HepG2 (cell line): ENCODE results near the gene HSP90AB1. TPM values are rescaled to one million over a fixed set of nuclear protein-coding genes. Genes with fewer than 3 reads are reported as not detected.

Experiments
- ARHGAP35 ChIP-seq: sonication (generic); formaldehyde crosslinking; IDR thresholded peaks from 2 replicates; pipeline ENCODE4 v1.9.0; 2022; ENCODE audit warnings: mild to moderate bottlenecking, inconsistent platforms, moderate library complexity, missing genetic modification reagents, borderline replicate concordance
- ATF7-NPFF ChIP-seq: sonication (generic); formaldehyde crosslinking; IDR thresholded peaks from 2 replicates; pipeline ENCODE4 v1.8.1; 2023; ENCODE audit warnings: mild to moderate bottlenecking, low read depth, missing genetic modification reagents, moderate library complexity
- GTF2F1 ChIP-seq: fragments of 150-350 bp; IDR thresholded peaks from 2 replicates; pipeline ENCODE4 v1.6.1; 2014; ENCODE audit warnings: low read length
- MTF2 ChIP-seq: sonication (generic); formaldehyde crosslinking; IDR thresholded peaks from 2 replicates; pipeline ENCODE4 v1.5.0; 2020; ENCODE audit warnings: missing genetic modification reagents, borderline replicate concordance
- ZBTB8A ChIP-seq: sonication (generic); formaldehyde crosslinking; IDR thresholded peaks from 2 replicates; pipeline ENCODE4 v1.4.0; 2020; ENCODE audit warnings: mild to moderate bottlenecking, low read depth, missing genetic modification reagents, borderline replicate concordance
- ZFP36 ChIP-seq: fragments of 150-350 bp; IDR thresholded peaks from 2 replicates; pipeline ENCODE4 v1.6.1; 2018; ENCODE audit warnings: borderline replicate concordance, low read length, low read depth; ENCODE audit not compliant: partially characterized antibody
- ZFP36L2 ChIP-seq: sonication (generic); formaldehyde crosslinking; IDR thresholded peaks from 2 replicates; pipeline ENCODE4 v1.4.0; 2020; ENCODE audit warnings: missing genetic modification reagents
- ZNF772 ChIP-seq: sonication (generic); formaldehyde crosslinking; IDR thresholded peaks from 2 replicates; pipeline ENCODE4 v1.5.0; 2020; ENCODE audit warnings: mild to moderate bottlenecking, missing genetic modification reagents
- polyA plus RNA-seq, 8 experiments: library from polyadenylated mRNA; depleted of rRNA in 3 of 8; stranded (reverse) in 7 of 8; unstranded in 1 of 8; fragments of >200 nt; fragmentation: Illumina TruSeq in 4 of 8; extraction: Trizol in 4 of 8; gene quantifications; 2 replicates each; pipeline versions ENCODE4 v1.2.1 to v1.2.3, GENCODE V29; 2011 to 2016; ENCODE audit warnings: low read depth in 4 of 8, missing spikeins in 1 of 8, mixed read lengths in 1 of 8; ENCODE audit not compliant: insufficient read depth in 1 of 8
- total RNA-seq, 5 experiments: library from RNA; depleted of rRNA; stranded (reverse); fragments of >200 nt; fragmentation: Illumina TruSeq; extraction: Trizol; gene quantifications; 2 replicates each; pipeline ENCODE4 v1.2.3, GENCODE V29; 2016; ENCODE audit warnings: low read depth in 1 of 5
- TF ChIP-seq, protein P1 (sequence below): sonication (generic); formaldehyde crosslinking; IDR thresholded peaks from 2 replicates; pipeline ENCODE4 v1.8.1; 2023; ENCODE audit warnings: mild to moderate bottlenecking, missing genetic modification reagents
- TF ChIP-seq, protein P2 (sequence below): sonication (generic); formaldehyde crosslinking; IDR thresholded peaks from 2 replicates; pipeline ENCODE4 v1.8.0; 2022; ENCODE audit warnings: missing genetic modification reagents, mild to moderate bottlenecking, moderate library complexity, borderline replicate concordance
- TF ChIP-seq, protein P3 (sequence below): sonication (generic); formaldehyde crosslinking; IDR thresholded peaks from one replicate; pipeline ENCODE4 v1.5.1; 2020; ENCODE audit warnings: mild to moderate bottlenecking, missing genetic modification reagents; ENCODE audit errors: not compliant biosample characterization
- TF ChIP-seq, protein P4 (sequence below), 2 experiments: IDR thresholded peaks; 2 replicates each; pipeline ENCODE4 v1.6.1; 2011 to 2012; ENCODE audit warnings: low read length in 2 of 2, borderline replicate concordance in 1 of 2, low read depth in 1 of 2, mild to moderate bottlenecking in 1 of 2, moderate library complexity in 1 of 2

Gene HSP90AB1
- total and polyA plus RNA-seq, 2 of the 13 experiments (the other 11 are each of a cell fraction or from before 2014, with no cell fraction given), result 1,325 to 1,472 TPM

DNA sequence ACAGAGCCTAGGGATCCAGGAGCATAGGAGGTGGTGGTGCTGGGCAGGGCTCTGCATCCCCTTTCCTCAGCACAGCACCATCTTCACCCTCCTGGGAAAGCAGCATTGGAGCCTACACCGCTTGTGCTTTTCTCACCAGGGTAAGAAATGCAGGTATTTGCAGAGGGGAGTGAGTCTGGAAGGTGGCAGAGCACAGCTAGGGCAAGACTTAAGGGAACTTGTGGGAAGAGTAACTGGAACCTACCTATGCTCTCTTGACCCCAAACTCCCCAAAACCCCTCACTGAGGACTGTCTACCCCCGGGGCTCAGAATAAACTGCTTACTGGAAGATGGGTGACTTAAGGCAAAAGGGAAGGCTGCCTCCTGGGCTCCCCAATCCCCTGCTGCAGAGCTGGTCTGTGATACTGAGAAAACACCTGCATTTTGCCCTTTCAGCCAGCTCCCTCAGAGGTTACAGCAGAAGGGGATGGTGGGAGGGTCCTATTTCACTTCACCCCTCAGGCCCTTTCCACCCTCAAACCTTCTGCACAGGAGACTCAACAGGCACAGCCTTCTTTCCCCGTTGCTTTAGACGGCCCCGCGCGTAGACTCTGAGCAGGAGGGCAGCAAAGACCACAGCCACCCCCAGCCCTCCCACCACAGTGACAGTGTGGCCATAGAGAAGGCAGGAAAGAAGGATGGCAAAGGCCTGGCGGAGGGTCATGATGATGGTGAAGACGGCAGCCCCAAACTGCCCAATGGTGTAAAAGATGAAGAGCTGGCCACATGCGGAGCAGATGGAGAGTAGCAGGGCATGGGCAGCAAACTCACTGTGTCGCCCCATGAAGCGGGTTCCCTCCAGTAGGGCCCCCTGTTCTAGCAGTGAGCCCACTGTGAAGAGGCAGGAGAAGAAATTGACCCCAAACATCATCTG is 7.5 kb downstream of the HSP90AB1 start (continued):
- TF ChIP-seq, protein P1, sequence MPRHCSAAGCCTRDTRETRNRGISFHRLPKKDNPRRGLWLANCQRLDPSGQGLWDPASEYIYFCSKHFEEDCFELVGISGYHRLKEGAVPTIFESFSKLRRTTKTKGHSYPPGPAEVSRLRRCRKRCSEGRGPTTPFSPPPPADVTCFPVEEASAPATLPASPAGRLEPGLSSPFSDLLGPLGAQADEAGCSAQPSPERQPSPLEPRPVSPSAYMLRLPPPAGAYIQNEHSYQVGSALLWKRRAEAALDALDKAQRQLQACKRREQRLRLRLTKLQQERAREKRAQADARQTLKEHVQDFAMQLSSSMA (CRISPR knock-in tag), result no peak
- no peak for TF ChIP-seq ZFP36
- TF ChIP-seq GTF2F1, result no peak
- no peak for TF ChIP-seq ZFP36L2 (CRISPR knock-in tag)
- TF ChIP-seq, protein P2, sequence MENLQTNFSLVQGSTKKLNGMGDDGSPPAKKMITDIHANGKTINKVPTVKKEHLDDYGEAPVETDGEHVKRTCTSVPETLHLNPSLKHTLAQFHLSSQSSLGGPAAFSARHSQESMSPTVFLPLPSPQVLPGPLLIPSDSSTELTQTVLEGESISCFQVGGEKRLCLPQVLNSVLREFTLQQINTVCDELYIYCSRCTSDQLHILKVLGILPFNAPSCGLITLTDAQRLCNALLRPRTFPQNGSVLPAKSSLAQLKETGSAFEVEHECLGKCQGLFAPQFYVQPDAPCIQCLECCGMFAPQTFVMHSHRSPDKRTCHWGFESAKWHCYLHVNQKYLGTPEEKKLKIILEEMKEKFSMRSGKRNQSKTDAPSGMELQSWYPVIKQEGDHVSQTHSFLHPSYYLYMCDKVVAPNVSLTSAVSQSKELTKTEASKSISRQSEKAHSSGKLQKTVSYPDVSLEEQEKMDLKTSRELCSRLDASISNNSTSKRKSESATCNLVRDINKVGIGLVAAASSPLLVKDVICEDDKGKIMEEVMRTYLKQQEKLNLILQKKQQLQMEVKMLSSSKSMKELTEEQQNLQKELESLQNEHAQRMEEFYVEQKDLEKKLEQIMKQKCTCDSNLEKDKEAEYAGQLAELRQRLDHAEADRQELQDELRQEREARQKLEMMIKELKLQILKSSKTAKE, result no peak
- TF ChIP-seq ZBTB8A (CRISPR knock-in tag), result no peak
- no peak for TF ChIP-seq ARHGAP35 (CRISPR knock-in tag)
- TF ChIP-seq, protein P3, sequence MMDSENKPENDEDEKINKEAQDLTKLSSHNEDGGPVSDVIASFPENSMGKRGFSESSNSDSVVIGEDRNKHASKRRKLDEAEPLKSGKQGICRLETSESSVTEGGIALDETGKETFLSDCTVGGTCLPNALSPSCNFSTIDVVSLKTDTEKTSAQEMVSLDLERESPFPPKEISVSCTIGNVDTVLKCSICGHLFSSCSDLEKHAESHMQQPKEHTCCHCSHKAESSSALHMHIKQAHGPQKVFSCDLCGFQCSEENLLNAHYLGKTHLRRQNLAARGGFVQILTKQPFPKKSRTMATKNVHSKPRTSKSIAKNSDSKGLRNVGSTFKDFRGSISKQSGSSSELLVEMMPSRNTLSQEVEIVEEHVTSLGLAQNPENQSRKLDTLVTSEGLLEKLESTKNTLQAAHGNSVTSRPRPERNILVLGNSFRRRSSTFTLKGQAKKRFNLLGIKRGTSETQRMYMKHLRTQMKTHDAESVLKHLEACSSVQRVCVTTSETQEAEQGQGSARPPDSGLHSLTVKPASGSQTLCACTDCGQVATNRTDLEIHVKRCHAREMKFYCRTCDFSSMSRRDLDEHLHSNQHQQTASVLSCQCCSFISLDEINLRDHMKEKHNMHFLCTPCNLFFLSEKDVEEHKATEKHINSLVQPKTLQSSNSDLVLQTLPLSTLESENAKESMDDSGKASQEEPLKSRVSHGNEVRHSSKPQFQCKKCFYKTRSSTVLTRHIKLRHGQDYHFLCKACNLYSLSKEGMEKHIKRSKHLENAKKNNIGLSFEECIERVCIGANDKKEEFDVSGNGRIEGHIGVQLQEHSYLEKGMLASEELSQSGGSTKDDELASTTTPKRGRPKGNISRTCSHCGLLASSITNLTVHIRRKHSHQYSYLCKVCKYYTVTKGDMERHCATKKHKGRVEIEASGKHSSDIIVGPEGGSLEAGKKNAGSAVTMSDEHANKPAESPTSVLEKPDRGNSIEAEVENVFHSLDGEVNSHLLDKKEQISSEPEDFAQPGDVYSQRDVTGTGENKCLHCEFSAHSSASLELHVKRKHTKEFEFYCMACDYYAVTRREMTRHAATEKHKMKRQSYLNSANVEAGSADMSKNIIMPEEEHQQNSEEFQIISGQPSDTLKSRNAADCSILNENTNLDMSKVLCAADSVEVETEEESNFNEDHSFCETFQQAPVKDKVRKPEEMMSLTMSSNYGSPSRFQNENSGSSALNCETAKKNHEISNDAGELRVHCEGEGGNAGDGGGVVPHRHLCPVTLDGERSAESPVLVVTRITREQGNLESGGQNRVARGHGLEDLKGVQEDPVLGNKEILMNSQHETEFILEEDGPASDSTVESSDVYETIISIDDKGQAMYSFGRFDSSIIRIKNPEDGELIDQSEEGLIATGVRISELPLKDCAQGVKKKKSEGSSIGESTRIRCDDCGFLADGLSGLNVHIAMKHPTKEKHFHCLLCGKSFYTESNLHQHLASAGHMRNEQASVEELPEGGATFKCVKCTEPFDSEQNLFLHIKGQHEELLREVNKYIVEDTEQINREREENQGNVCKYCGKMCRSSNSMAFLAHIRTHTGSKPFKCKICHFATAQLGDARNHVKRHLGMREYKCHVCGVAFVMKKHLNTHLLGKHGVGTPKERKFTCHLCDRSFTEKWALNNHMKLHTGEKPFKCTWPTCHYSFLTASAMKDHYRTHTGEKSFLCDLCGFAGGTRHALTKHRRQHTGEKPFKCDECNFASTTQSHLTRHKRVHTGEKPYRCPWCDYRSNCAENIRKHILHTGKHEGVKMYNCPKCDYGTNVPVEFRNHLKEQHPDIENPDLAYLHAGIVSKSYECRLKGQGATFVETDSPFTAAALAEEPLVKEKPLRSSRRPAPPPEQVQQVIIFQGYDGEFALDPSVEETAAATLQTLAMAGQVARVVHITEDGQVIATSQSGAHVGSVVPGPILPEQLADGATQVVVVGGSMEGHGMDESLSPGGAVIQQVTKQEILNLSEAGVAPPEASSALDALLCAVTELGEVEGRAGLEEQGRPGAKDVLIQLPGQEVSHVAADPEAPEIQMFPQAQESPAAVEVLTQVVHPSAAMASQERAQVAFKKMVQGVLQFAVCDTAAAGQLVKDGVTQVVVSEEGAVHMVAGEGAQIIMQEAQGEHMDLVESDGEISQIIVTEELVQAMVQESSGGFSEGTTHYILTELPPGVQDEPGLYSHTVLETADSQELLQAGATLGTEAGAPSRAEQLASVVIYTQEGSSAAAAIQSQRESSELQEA (CRISPR knock-in tag), result no peak
- TF ChIP-seq ZNF772 (CRISPR knock-in tag), result no peak
- no peak for TF ChIP-seq MTF2 (CRISPR knock-in tag)
- TF ChIP-seq, protein P4, sequence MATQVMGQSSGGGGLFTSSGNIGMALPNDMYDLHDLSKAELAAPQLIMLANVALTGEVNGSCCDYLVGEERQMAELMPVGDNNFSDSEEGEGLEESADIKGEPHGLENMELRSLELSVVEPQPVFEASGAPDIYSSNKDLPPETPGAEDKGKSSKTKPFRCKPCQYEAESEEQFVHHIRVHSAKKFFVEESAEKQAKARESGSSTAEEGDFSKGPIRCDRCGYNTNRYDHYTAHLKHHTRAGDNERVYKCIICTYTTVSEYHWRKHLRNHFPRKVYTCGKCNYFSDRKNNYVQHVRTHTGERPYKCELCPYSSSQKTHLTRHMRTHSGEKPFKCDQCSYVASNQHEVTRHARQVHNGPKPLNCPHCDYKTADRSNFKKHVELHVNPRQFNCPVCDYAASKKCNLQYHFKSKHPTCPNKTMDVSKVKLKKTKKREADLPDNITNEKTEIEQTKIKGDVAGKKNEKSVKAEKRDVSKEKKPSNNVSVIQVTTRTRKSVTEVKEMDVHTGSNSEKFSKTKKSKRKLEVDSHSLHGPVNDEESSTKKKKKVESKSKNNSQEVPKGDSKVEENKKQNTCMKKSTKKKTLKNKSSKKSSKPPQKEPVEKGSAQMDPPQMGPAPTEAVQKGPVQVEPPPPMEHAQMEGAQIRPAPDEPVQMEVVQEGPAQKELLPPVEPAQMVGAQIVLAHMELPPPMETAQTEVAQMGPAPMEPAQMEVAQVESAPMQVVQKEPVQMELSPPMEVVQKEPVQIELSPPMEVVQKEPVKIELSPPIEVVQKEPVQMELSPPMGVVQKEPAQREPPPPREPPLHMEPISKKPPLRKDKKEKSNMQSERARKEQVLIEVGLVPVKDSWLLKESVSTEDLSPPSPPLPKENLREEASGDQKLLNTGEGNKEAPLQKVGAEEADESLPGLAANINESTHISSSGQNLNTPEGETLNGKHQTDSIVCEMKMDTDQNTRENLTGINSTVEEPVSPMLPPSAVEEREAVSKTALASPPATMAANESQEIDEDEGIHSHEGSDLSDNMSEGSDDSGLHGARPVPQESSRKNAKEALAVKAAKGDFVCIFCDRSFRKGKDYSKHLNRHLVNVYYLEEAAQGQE (IDR thresholded peaks at IDR 0.05; ENCODE audit: borderline replicate concordance in 1 of 2, low read depth in 1 of 2, low read length in 2 of 2), result no peak
- TF ChIP-seq ATF7-NPFF (CRISPR knock-in tag), result 0 out of 2 replicates have a peak, but pooled peaks have one; percentile 34
